Lower lobe of right lung (tissue), 2 donors: Measurements from ENCODE around the gene TMEM150C. TPM values are rescaled to one million over a fixed set of nuclear protein-coding genes. Genes with fewer than 3 reads are reported as not detected.

Experiments used
- ATAC-seq, 2 donors: fragments of 200-7000 bp; cut with Tn5 transposase; one replicate each; pipeline ENCODE4 v1.9.1; 2020 to 2022; ENCODE audit warnings: mild to moderate bottlenecking in 2 of 2, moderate library complexity in 2 of 2
- DNase-seq: peaks from one replicate; pipeline ENCODE4 v3.0.0-alpha.2; 2020
- H3K27ac ChIP-seq: fragments of 200-600 bp; one replicate; pipeline ENCODE4 v1.8.0; 2022
- H3K27me3 ChIP-seq: fragments of 200-600 bp; one replicate; pipeline ENCODE4 v1.8.0; 2022; ENCODE audit warnings: low read depth
- H3K36me3 ChIP-seq: fragments of 200-600 bp; one replicate; pipeline ENCODE4 v1.8.0; 2022; ENCODE audit warnings: mild to moderate bottlenecking
- H3K4me1 ChIP-seq: fragments of 200-600 bp; one replicate; pipeline ENCODE4 v1.8.0; 2022
- H3K4me3 ChIP-seq: fragments of 200-600 bp; one replicate; pipeline ENCODE4 v1.8.0; 2022; ENCODE audit warnings: mild to moderate bottlenecking
- H3K9me3 ChIP-seq: fragments of 200-600 bp; one replicate; pipeline ENCODE4 v1.8.0; 2022
- CTCF ChIP-seq: fragments of 200-600 bp; IDR thresholded peaks from one replicate; pipeline ENCODE4 v1.8.0; 2022; ENCODE audit warnings: antibody characterized with exemption, mild to moderate bottlenecking
- intact Hi-C: fragments of 100-400 bp; cut with DNase I; formaldehyde crosslinking; loops from one replicate; pipeline ENCODE4 v1.11.0; 2022
- total RNA-seq: library from RNA; stranded (reverse); fragmentation: NEBNext Ultra II Directional; extraction: Animal tissue kit (Norgen Biotek cat#: 25700); gene quantifications from one replicate; pipeline ENCODE4 v1.2.1, GENCODE V29; 2021
- donor health status: DM: no; HTN: yes; CAD: no; lungs with severe emphysema.

TMEM150C gene
- total RNA-seq, 1 donor from 2014 or later: 6.9 TPM

DNA sequence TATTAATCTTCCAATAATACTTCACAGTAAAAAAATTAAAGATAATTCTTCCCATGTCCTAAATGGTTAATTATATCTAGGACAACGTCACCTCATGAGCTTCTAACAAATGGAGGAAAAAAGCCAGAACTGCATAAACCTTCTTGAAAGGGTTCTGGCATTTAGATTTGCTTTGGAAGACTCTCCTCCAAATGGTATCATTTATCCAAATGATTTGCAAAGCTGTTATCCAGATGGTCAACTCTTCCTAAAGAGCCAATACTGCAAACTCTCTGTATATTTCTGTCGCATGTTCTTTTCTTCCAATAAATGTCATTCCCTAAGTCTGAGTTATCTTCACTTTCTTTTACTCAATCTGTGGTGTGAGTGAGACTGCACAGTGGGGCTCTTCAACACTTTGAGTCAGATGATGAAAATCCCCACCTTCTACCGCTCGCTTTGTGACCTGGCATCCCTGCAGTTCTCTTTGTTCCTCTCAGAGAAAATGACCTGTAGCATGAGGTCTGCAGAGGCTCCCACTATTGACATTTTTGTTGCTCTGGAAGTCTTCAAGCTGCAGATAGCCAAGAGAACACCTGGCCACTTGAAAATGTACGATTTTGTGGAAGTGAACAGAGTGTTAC is 52.9 kb downstream of the TMEM150C start:
- H3K4me3 ChIP-seq: no peak overlapping the region
- H3K27ac ChIP-seq: no peak overlapping the region
- no peak for ATAC-seq
- H3K36me3 ChIP-seq: no peaks in the 10 kb centered on the region
- no peaks in the 10 kb centered on the region for H3K4me1 ChIP-seq
- no peak for DNase-seq
- H3K27me3 ChIP-seq: no peaks in the 10 kb centered on the region
- TF ChIP-seq CTCF: no peak
- intact Hi-C loops: no loop called here
- H3K9me3 ChIP-seq: no peaks in the 10 kb centered on the region

DNA sequence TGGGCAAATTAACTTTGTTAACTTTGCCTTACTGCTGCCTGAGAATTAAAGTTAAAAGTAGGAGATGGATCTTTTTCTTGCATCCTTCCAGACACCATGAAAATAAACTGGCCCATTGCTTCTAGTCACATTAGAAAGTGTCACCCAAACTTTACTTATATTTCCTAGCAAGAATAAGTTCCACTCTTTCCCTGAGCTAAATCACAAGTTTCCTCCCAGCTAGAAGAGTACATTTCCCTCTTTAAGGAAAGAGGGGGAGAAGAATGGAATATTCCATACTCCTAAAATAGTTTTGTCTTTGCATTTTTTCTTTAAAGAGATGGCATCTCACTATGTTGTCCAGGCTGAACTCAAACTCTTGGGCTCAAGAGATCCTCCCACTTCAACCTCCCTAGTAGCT is 53.8 kb downstream of the TMEM150C start:
- no peak overlapping the region for H3K4me3 ChIP-seq
- H3K9me3 ChIP-seq: no peaks in the 10 kb centered on the region
- DNase-seq: no peak
- H3K4me1 ChIP-seq: no peaks in the 10 kb centered on the region
- intact Hi-C loops: no loop called here
- no peak for ATAC-seq
- no peaks in the 10 kb centered on the region for H3K36me3 ChIP-seq
- H3K27me3 ChIP-seq: no peaks in the 10 kb centered on the region
- H3K27ac ChIP-seq: no peak overlapping the region
- TF ChIP-seq CTCF: no peak

DNA sequence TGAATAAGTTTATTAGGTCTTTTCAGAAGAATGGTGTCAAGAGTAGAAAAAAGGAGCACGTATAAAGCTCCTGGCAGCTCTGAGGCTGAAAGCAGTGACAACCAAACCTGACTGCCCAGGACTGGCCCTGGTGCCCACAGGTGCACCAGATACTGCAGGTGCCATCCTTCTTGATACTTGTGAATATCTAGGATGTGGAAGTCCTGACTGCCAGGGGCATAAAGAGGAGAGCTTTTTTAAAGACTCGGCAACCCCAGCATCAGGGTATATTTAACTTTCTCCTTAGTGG is 60.7 kb downstream of the TMEM150C start:
- no peaks in the 10 kb centered on the region for H3K9me3 ChIP-seq

DNA sequence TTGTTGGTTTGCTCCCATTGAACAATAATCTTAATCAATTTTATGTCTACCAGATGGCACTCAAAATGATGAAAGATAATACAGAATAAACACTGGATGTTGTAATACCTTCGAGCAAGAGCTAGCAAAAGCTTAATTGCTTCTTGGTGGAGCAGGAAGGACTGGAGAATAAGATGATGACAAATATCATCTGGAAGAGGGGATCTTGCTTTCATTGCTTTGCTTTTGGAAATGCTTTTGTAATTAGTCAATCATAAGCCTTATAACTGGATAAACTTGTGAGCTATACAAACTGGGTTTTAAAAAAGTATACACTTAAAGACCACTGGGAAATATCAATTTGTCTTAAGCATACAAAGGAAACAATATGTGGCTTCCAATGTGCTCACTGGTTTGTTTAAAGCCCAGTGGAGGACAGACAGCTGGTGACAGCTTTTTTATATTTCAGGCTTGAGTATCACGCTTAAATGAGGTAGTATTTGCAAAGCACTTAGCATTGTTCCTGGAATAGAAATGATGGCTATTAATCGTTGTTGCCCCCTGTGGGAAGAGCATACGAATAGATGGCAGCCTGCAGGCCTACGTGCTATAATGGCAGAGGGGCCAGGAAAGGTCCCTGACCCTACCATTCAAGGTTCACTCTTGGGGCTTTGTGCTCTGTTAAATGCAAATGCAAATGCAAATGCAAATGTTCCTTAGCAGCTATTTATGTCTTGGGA is 61.2 kb downstream of the TMEM150C start:
- no peak for TF ChIP-seq CTCF
- H3K27me3 ChIP-seq: no peaks in the 10 kb centered on the region
- ATAC-seq (no peak), DNase-seq (no peak)
- intact Hi-C loops: no loop called here
- no peaks in the 10 kb centered on the region for H3K4me1 ChIP-seq
- H3K9me3 ChIP-seq: no peaks in the 10 kb centered on the region
- H3K36me3 ChIP-seq: no peaks in the 10 kb centered on the region
- H3K27ac ChIP-seq: no peak overlapping the region
- H3K4me3 ChIP-seq: no peak overlapping the region

More for the DNA sequence above, 60.7 kb downstream of the TMEM150C start:
- Histone ChIP-seq H3K4me1 (no peaks in the 10 kb centered on the region), H3K36me3 (no peaks in the 10 kb centered on the region), H3K4me3 (no peak overlapping the region), H3K27ac (no peak overlapping the region), H3K27me3 (no peaks in the 10 kb centered on the region)
- intact Hi-C loops: no loop called here
- ATAC-seq (no peak), DNase-seq (no peak)
- no peak for TF ChIP-seq CTCF

- H3K27me3 ChIP-seq: no peaks in the 10 kb centered on the region
- no peak for TF ChIP-seq CTCF
Measured at GRCh38 chr4:82499738-82500434, 61.9 kb downstream of the TMEM150C start.

More at GRCh38 chr4:82499738-82500434, 61.9 kb downstream of the TMEM150C start:
- DNase-seq (no peak), ATAC-seq (no peak)
- Histone ChIP-seq H3K36me3 (no peaks in the 10 kb centered on the region), H3K27ac (no peak overlapping the region), H3K4me1 (no peaks in the 10 kb centered on the region), H3K4me3 (no peak overlapping the region), H3K9me3 (no peaks in the 10 kb centered on the region)
- intact Hi-C loops: no loop called here
